GM10248 (cell line): Measurements from ENCODE around the gene CAPN12.

Source experiments
- CTCF ChIA-PET: fragments of 300-600 bp; sonication (Branson Sonifier 250); formaldehyde crosslinking; extraction: SDS; loops from one replicate; lab custom pipeline; 2021; ENCODE audit warnings: antibody characterized with exemption; lab: Yijun Ruan, JAX
- POLR2A ChIA-PET: fragments of 350-650 bp; sonication (Branson Sonifier 250); formaldehyde crosslinking; extraction: SDS; loops from one replicate; lab custom pipeline; 2020; ENCODE audit warnings: antibody characterized with exemption; lab: Yijun Ruan, JAX
- DNase-seq: peaks from one replicate; pipeline ENCODE4 v3.0.0; 2012; ENCODE audit errors: extremely low spot score
- TF ChIP-seq, protein P1 (sequence below): IDR thresholded peaks from 2 replicates; pipeline ENCODE4 v1.5.1; 2012; ENCODE audit warnings: mild to moderate bottlenecking, low read depth; ENCODE audit errors: extremely low read depth, missing control alignments, control extremely low read depth

CAPN12 gene

DNA sequence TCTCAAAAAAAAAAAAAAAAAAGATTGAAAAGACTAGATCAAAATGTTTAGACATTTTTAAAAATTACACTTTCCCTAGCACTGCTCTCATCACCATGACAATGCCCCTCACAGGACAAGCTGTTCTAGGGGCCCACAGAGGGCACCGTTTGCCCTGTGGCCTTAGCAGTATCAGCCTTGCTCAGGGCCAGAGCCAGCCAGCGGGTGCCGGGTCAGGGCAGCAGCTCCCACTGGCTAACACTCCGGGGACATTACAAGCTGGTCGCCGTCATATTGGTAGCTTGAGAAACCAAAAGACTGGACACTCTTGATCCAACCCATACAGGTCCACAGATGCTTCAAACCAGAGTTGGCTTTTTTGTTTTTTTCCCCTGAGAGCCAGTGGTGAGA is 18.0 kb downstream of the CAPN12 start:
- ChIA-PET POLR2A (no interaction called here), CTCF (interaction anchor here (1.3 to 1.8 kb wide), 2 partner anchors 44 to 161 kb away, joined by 3 to 5 read pairs; no protein-coding TSS in a partner anchor)
- no peak for DNase-seq
- TF ChIP-seq, protein P1, sequence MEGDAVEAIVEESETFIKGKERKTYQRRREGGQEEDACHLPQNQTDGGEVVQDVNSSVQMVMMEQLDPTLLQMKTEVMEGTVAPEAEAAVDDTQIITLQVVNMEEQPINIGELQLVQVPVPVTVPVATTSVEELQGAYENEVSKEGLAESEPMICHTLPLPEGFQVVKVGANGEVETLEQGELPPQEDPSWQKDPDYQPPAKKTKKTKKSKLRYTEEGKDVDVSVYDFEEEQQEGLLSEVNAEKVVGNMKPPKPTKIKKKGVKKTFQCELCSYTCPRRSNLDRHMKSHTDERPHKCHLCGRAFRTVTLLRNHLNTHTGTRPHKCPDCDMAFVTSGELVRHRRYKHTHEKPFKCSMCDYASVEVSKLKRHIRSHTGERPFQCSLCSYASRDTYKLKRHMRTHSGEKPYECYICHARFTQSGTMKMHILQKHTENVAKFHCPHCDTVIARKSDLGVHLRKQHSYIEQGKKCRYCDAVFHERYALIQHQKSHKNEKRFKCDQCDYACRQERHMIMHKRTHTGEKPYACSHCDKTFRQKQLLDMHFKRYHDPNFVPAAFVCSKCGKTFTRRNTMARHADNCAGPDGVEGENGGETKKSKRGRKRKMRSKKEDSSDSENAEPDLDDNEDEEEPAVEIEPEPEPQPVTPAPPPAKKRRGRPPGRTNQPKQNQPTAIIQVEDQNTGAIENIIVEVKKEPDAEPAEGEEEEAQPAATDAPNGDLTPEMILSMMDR: no peak

DNA sequence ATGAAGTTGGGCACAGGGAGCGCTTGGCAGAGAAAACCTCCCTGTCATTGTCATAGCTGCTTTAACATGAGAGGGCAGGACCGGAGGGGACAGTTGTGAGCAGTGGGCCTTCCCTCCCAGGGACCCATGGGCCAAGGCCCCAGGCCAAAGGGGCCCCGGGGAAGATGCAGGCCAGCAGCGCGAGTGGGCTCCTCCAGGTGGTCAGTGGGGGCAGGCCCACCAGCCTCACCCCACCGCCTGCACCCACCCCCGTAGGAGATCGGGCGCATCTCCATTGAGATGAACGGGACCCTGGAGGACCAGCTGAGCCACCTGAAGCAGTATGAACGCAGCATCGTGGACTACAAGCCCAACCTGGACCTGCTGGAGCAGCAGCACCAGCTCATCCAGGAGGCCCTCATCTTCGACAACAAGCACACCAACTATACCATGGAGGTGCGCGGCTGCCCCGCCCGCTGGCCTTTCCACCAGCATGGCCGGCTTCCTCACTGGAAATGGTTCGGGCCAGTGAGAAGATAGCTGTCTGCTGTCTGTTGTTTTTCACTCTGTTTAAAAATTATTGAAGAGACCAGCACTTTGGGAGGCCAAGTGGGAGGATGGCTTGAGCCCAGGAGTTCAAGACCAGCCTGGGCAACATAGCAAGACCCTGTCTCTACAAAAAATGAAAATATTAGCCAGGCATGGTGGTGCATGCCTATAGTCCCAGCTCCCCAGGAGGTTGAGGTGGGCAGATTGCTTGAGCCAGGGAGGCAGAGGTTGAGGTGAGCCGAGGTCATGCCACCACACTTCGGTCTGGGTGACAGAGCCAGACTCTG is 18.6 kb downstream of the CAPN12 start:
- POLR2A ChIA-PET: no interaction called here
- no peak for DNase-seq
- TF ChIP-seq, protein P1: no peak
- CTCF ChIA-PET: interaction anchor here (0.9 to 1.8 kb wide), 2 partner anchors 9 to 44 kb away, joined by 3 to 5 read pairs; no protein-coding TSS in a partner anchor

DNA sequence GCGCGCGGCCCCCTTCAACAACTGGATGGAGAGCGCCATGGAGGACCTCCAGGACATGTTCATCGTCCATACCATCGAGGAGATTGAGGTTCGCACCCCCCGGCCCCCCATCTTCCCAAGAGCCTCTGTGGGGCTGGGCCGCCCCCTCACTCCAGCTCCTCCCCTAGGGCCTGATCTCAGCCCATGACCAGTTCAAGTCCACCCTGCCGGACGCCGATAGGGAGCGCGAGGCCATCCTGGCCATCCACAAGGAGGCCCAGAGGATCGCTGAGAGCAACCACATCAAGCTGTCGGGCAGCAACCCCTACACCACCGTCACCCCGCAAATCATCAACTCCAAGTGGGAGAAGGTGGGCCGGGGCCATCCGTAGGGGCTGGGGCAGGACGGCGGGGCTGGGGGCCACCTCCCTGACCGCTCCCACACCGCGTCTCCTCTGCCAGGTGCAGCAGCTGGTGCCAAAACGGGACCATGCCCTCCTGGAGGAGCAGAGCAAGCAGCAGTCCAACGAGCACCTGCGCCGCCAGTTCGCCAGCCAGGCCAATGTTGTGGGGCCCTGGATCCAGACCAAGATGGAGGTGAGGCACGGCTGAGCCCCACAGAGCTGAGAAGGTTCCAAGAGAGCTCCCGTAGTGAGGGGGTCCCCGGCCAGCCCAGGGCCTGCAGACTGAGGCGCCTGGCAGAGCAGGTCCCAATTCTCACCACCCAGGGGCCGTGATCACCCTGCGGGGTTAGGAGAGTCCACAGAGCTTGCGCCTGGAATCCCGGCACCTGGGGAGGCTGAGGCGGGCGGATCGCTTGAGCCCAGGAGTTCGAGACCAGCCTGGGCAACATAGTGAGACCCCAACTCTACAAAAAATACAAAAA is 20.1 kb downstream of the CAPN12 start:
- TF ChIP-seq, protein P1: no peak
- DNase-seq: no peak
- CTCF ChIA-PET: interaction anchor here (1.0 to 1.6 kb wide), 4 partner anchors 9 to 238 kb away, joined by 3 to 5 read pairs (median 3); no protein-coding TSS in a partner anchor
- POLR2A ChIA-PET: interaction anchor here (0.6 kb wide), 1 partner anchor 273 kb away, joined by 3 read pairs; no protein-coding TSS in a partner anchor

DNA sequence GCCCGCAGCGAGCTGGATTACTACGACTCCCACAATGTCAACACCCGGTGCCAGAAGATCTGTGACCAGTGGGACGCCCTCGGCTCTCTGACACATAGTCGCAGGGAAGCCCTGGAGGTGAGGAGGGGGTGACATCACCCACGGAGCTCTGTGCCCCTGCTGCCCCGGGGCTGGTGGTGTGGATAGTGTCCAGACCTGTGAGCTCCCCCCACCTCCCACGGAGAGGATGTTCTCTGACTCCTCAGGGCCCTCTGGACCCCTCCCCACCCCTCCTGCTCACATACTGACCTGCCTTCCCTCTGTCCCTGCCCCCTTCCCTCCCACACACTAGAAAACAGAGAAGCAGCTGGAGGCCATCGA is 20.7 kb downstream of the CAPN12 start:
- no peak for DNase-seq
- ChIA-PET CTCF (interaction anchor here (0.9 to 1.6 kb wide), 5 partner anchors 10 to 239 kb away, joined by 3 to 5 read pairs (median 3); partner anchors contain the start of genes MRPS12 and SARS2), POLR2A (no interaction called here)
- TF ChIP-seq, protein P1: no peak

DNA sequence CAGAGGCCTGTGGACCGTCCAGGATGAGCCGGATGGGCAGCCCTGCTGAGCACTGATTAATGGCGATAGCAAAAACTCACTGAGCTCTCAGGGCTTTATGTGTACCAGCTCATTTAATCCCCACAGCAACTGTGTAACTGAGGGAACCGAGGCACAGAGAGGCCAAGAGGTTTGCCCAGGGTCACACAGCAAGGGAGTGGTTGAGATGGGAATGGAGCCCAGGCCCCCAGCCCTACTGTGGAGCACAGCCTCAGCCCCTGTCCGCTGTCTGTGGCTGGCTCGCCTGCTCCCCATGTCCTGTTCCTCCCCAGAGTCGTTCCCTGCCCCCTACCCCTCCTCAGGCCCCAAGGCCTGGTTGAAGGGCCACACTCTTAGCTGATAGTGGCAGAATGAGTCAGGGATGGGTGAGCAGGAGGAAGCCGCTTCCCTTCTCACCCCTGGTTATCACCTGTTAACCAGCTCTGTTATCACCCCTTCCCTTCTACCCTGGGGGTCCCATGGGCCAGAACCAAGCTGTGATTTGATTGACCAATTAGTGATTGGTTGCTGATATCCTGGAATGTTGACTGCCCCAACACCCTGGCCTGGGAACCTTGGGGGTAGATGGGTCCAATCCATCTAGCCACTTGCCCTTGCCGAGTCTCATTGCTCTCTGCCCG is 21.2 kb downstream of the CAPN12 start:
- TF ChIP-seq, protein P1: no peak
- ChIA-PET POLR2A (no interaction called here), CTCF (interaction anchor here (0.9 to 1.6 kb wide), 5 partner anchors 10 to 240 kb away, joined by 3 to 5 read pairs (median 3); partner anchors contain the start of genes MRPS12 and SARS2)
- DNase-seq: no peak
